ENCODE measurements around the gene LIG4.
"Not testable (repeated sequence)": the region's sequence is repeated elsewhere in the genome, so short reads cannot be mapped to it uniquely, and the experiment has no call there.

The LIG4 gene
- total RNA-seq, result 11.8 reads per million, percentile 35 among the genes with 10 or more reads in this experiment

- DNase-seq, result peak; percentile 92
Observed at GRCh38 chr13:108215436-108215835, at the start of gene LIG4. LIG4 (minus strand) TSS chr13:108215536; CDS start chr13:108211268, 4,268 bp downstream.

GRCh38 chr13:108263621-108264355 is 48.5 kb upstream of the LIG4 start:
- DNase-seq, result no peak

- DNase-seq, result no peak
Observed at GRCh38 chr13:108257248-108257647, 41.9 kb upstream of the LIG4 start.

- DNase-seq, result no peak
Observed at GRCh38 chr13:108249150-108249549, 33.8 kb upstream of the LIG4 start.

GRCh38 chr13:108230377-108230776 is 15.0 kb upstream of the LIG4 start:
- no peak for DNase-seq

- DNase-seq, result peak; percentile 40
Observed at GRCh38 chr13:108227651-108228272, 12.4 kb upstream of the LIG4 start.

- DNase-seq, result no peak
Observed at GRCh38 chr13:108226184-108226583, 10.8 kb upstream of the LIG4 start.

GRCh38 chr13:108225440-108225839 is 10.1 kb upstream of the LIG4 start:
- DNase-seq, result no peak

GRCh38 chr13:108223687-108224503 is 8.6 kb upstream of the LIG4 start:
- no peak for DNase-seq

- DNase-seq, result no peak
Observed at GRCh38 chr13:108220041-108220440, 4.7 kb upstream of the LIG4 start.

- peak; percentile 85 for DNase-seq
Observed at GRCh38 chr13:108218044-108218974, 3.0 kb upstream of the LIG4 start, which contains the start of gene ABHD13. ABHD13 (plus strand) TSS chr13:108218392; CDS start chr13:108229219, 10,827 bp downstream.

- DNase-seq, result not testable (repeated sequence)
Observed at GRCh38 chr13:108217307-108218043, 2.1 kb upstream of the LIG4 start.

GRCh38 chr13:108214441-108215271 is 680 bp downstream of the LIG4 start:
- DNase-seq, result no peak

GRCh38 chr13:108213946-108214345 is 1.4 kb downstream of the LIG4 start:
- DNase-seq, result no peak

GRCh38 chr13:108212886-108213285 is 2.5 kb downstream of the LIG4 start:
- no peak for DNase-seq

- DNase-seq, result no peak
Observed at GRCh38 chr13:108210551-108210950, 4.8 kb downstream of the LIG4 start.

GRCh38 chr13:108200781-108201398 is 14.4 kb downstream of the LIG4 start:
- no peak for DNase-seq

- DNase-seq, result no peak
Observed at GRCh38 chr13:108195861-108196260, 19.5 kb downstream of the LIG4 start.

GRCh38 chr13:108195146-108195545 is 20.2 kb downstream of the LIG4 start:
- DNase-seq, result no peak

- no peak for DNase-seq
Observed at GRCh38 chr13:108194435-108194936, 20.9 kb downstream of the LIG4 start.
